Activated T-helper 17 cell treated with anti-CD3 and anti-CD28 coated beads, Interleukin-2, amount 50 U/mL, for 72 hours (primary cell): Measurements from ENCODE around the gene ECI2. TPM values are rescaled to one million over a fixed set of nuclear protein-coding genes. Genes with fewer than 3 reads are reported as not detected.

Source experiments
- ATAC-seq: fragments of 150-1000 bp; cut with Tn5 transposase; replicated peaks from 2 replicates; pipeline ENCODE4 v1.10.0; 2021; ENCODE audit warnings: mild to moderate bottlenecking, moderate library complexity
- H3K27ac Mint-ChIP-seq: one replicate; pipeline ENCODE4 v1.8.0; 2022; ENCODE audit warnings: mixed read lengths
- H3K27me3 Mint-ChIP-seq: one replicate; pipeline ENCODE4 v1.8.0; 2022; ENCODE audit warnings: mixed read lengths
- H3K36me3 Mint-ChIP-seq: one replicate; pipeline ENCODE4 v1.8.0; 2022; ENCODE audit warnings: low read depth, mild to moderate bottlenecking, mixed read lengths
- H3K4me1 Mint-ChIP-seq: one replicate; pipeline ENCODE4 v1.8.0; 2022; ENCODE audit warnings: mixed read lengths
- H3K4me3 Mint-ChIP-seq: one replicate; pipeline ENCODE4 v1.8.0; 2022; ENCODE audit warnings: mild to moderate bottlenecking, mixed read lengths
- H3K9me3 Mint-ChIP-seq: one replicate; pipeline ENCODE4 v1.8.0; 2022; ENCODE audit warnings: mixed read lengths
- total RNA-seq, 2 donors: library from RNA; stranded (reverse); gene quantifications; one replicate each; pipeline ENCODE4 v1.2.3, GENCODE V29; 2022

ECI2 gene
- total RNA-seq: 10 to 100 TPM; 41.6 to 45.8 TPM

GRCh38 chr6:4134841-4135664 is at the start of gene ECI2:
Gene ECI2 (minus strand): TSS chr6:4135575. CDS start chr6:4135560, 15 bp downstream.
- peak within 1 kb of the TSS; percentile 88 for H3K4me3 Mint-ChIP-seq
- peaks cover 42% of the 10 kb centered on the region for H3K4me1 Mint-ChIP-seq
- H3K9me3 Mint-ChIP-seq: no peaks in the 10 kb centered on the region

GRCh38 chr6:4180652-4181255 is 45.4 kb upstream of the ECI2 start:
- Mint-ChIP-seq H3K4me3 (no peak overlapping the region), H3K36me3 (no peaks in the 10 kb centered on the region), H3K27ac (no peak overlapping the region), H3K27me3 (peaks cover 9% of the 10 kb centered on the region), H3K9me3 (no peaks in the 10 kb centered on the region), H3K4me1 (peaks cover 6% of the 10 kb centered on the region)
- no peak for ATAC-seq

More at GRCh38 chr6:4134841-4135664, at the start of gene ECI2:
- peaks cover 43% of the 10 kb centered on the region for H3K36me3 Mint-ChIP-seq
- peak within 1 kb of the TSS; percentile 78 for H3K27ac Mint-ChIP-seq
- no peaks in the 10 kb centered on the region for H3K27me3 Mint-ChIP-seq
- peak; percentile 60 for ATAC-seq

- Mint-ChIP-seq H3K4me1 (peaks cover 2% of the 10 kb centered on the region), H3K27me3 (peaks cover 10% of the 10 kb centered on the region), H3K27ac (no peak overlapping the region), H3K9me3 (no peaks in the 10 kb centered on the region), H3K36me3 (no peaks in the 10 kb centered on the region), H3K4me3 (no peak overlapping the region)
- ATAC-seq: no peak
Measured at GRCh38 chr6:4179960-4180651, 44.7 kb upstream of the ECI2 start.

GRCh38 chr6:4178737-4179333 is 43.5 kb upstream of the ECI2 start:
- no peak overlapping the region for H3K27ac Mint-ChIP-seq
- no peaks in the 10 kb centered on the region for H3K36me3 Mint-ChIP-seq
- H3K9me3 Mint-ChIP-seq: no peaks in the 10 kb centered on the region
- H3K4me3 Mint-ChIP-seq: no peak overlapping the region
- H3K27me3 Mint-ChIP-seq: peaks cover 12% of the 10 kb centered on the region
- H3K4me1 Mint-ChIP-seq: peaks cover 4% of the 10 kb centered on the region
- ATAC-seq: no peak

GRCh38 chr6:4176907-4177306 is 41.5 kb upstream of the ECI2 start:
- H3K36me3 Mint-ChIP-seq: no peaks in the 10 kb centered on the region
- H3K4me3 Mint-ChIP-seq: no peak overlapping the region
- no peak overlapping the region for H3K27ac Mint-ChIP-seq
- H3K27me3 Mint-ChIP-seq: peaks cover 9% of the 10 kb centered on the region
- ATAC-seq: no peak
- no peaks in the 10 kb centered on the region for H3K9me3 Mint-ChIP-seq
- peaks cover 4% of the 10 kb centered on the region for H3K4me1 Mint-ChIP-seq

GRCh38 chr6:4174042-4174441 is 38.7 kb upstream of the ECI2 start:
- H3K9me3 Mint-ChIP-seq: no peaks in the 10 kb centered on the region
- no peaks in the 10 kb centered on the region for H3K36me3 Mint-ChIP-seq
- no peak for ATAC-seq
- H3K27ac Mint-ChIP-seq: no peak overlapping the region
- peaks cover 6% of the 10 kb centered on the region for H3K27me3 Mint-ChIP-seq
- peaks cover 4% of the 10 kb centered on the region for H3K4me1 Mint-ChIP-seq
- no peak overlapping the region for H3K4me3 Mint-ChIP-seq

GRCh38 chr6:4172368-4172767 is 37.0 kb upstream of the ECI2 start:
- H3K27ac Mint-ChIP-seq: no peak overlapping the region

GRCh38 chr6:4170297-4170696 is 34.9 kb upstream of the ECI2 start:
- no peak overlapping the region for H3K27ac Mint-ChIP-seq
- H3K4me1 Mint-ChIP-seq: peaks cover 7% of the 10 kb centered on the region
- H3K36me3 Mint-ChIP-seq: no peaks in the 10 kb centered on the region
- ATAC-seq: no peak
- no peak overlapping the region for H3K4me3 Mint-ChIP-seq
- H3K27me3 Mint-ChIP-seq: peaks cover 6% of the 10 kb centered on the region
- H3K9me3 Mint-ChIP-seq: no peaks in the 10 kb centered on the region

More at GRCh38 chr6:4172368-4172767, 37.0 kb upstream of the ECI2 start:
- no peak overlapping the region for H3K4me3 Mint-ChIP-seq
- no peaks in the 10 kb centered on the region for H3K9me3 Mint-ChIP-seq
- ATAC-seq: no peak
- peaks cover 6% of the 10 kb centered on the region for H3K27me3 Mint-ChIP-seq
- H3K4me1 Mint-ChIP-seq: peaks cover 4% of the 10 kb centered on the region
- H3K36me3 Mint-ChIP-seq: no peaks in the 10 kb centered on the region

GRCh38 chr6:4169028-4169789 is 33.8 kb upstream of the ECI2 start:
- Mint-ChIP-seq H3K27ac (no peak overlapping the region), H3K36me3 (no peaks in the 10 kb centered on the region), H3K4me3 (no peak overlapping the region), H3K4me1 (peaks cover 3% of the 10 kb centered on the region), H3K27me3 (peaks cover 3% of the 10 kb centered on the region), H3K9me3 (no peaks in the 10 kb centered on the region)
- ATAC-seq: no peak

- Mint-ChIP-seq H3K36me3 (no peaks in the 10 kb centered on the region), H3K27me3 (peaks cover 3% of the 10 kb centered on the region), H3K4me1 (peaks cover 3% of the 10 kb centered on the region), H3K4me3 (no peak overlapping the region), H3K27ac (no peak overlapping the region), H3K9me3 (no peaks in the 10 kb centered on the region)
- no peak for ATAC-seq
Measured at GRCh38 chr6:4167833-4168232, 32.5 kb upstream of the ECI2 start.

- Mint-ChIP-seq H3K4me1 (peaks cover 3% of the 10 kb centered on the region), H3K4me3 (no peak overlapping the region), H3K36me3 (no peaks in the 10 kb centered on the region), H3K9me3 (no peaks in the 10 kb centered on the region), H3K27me3 (peaks cover 3% of the 10 kb centered on the region), H3K27ac (no peak overlapping the region)
- ATAC-seq: no peak
Measured at GRCh38 chr6:4167123-4167522, 31.7 kb upstream of the ECI2 start.

GRCh38 chr6:4164456-4164855 is 29.1 kb upstream of the ECI2 start:
- Mint-ChIP-seq H3K27ac (no peak overlapping the region), H3K36me3 (no peaks in the 10 kb centered on the region), H3K4me3 (no peak overlapping the region), H3K4me1 (peaks cover 3% of the 10 kb centered on the region), H3K9me3 (no peaks in the 10 kb centered on the region), H3K27me3 (peaks cover 2% of the 10 kb centered on the region)
- no peak for ATAC-seq

GRCh38 chr6:4164117-4164442 is 28.7 kb upstream of the ECI2 start:
- ATAC-seq: no peak
- H3K27me3 Mint-ChIP-seq: peaks cover 2% of the 10 kb centered on the region
- no peak overlapping the region for H3K27ac Mint-ChIP-seq
- H3K4me3 Mint-ChIP-seq: no peak overlapping the region
- H3K9me3 Mint-ChIP-seq: no peaks in the 10 kb centered on the region
- peaks cover 3% of the 10 kb centered on the region for H3K4me1 Mint-ChIP-seq
- no peaks in the 10 kb centered on the region for H3K36me3 Mint-ChIP-seq
